GM10847 (cell line): ENCODE data around the gene SEC62.
A peak's percentile ranks its signal among the peaks of the same experiment; 100 is the strongest.

ENCODE experiments used
- POLR2A ChIP-seq: IDR thresholded peaks from 2 replicates; pipeline ENCODE4 v1.6.1; 2011; ENCODE audit not compliant: insufficient read length; ENCODE audit errors: extremely low read depth

The SEC62 gene, protein sequence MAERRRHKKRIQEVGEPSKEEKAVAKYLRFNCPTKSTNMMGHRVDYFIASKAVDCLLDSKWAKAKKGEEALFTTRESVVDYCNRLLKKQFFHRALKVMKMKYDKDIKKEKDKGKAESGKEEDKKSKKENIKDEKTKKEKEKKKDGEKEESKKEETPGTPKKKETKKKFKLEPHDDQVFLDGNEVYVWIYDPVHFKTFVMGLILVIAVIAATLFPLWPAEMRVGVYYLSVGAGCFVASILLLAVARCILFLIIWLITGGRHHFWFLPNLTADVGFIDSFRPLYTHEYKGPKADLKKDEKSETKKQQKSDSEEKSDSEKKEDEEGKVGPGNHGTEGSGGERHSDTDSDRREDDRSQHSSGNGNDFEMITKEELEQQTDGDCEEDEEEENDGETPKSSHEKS

DNA sequence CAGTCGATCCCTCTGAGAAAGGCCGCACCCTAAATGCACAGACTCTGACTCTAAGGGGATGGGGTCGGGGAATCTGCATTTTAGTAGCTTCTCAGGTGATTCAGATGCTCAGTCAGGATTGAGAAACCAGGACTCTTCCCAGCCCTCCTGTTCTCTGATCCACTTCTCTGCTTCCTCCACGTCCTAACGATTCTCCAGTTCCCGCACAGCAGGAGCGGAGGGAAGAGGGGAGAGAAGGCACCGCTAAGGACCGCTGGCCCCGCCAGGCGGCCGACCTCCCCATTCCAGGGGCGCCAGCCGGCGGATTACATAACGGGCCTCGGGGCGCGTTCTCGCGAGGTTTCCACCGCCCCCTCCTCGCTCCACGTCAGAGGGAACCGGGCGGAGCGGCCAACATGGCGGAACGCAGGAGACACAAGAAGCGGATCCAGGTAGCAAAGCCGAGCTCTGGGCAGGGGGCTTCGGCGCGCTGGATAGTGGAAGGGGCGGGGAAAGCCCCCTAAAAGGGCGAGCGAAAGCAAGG is at the start of gene SEC62:
Gene SEC62, plus strand, starts transcription at position 380 of the 523 bp plus-strand sequence. Its CDS starts 16 bp downstream, at position 396.
- peak; percentile 77 for TF ChIP-seq POLR2A

DNA sequence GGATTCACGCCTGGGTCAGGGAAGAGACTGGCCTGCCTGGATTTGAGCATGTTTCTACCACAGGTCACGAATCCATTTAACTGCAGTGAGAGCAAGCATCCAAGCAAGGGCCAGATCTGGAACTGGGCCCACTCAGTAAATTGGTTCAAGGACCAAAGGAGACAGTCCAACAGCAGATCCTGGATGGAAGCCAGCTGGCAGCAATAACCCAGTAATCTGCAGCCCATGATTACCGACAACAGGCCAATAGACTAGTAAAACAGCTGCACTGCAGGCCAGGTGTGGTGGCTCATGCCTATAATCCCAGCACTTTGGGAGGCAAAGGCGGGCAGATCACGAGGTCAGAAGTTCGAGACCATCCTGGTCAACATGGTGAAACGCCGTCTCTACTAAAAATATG is 43.4 kb upstream of the SEC62 start:
- no peak for TF ChIP-seq POLR2A

DNA sequence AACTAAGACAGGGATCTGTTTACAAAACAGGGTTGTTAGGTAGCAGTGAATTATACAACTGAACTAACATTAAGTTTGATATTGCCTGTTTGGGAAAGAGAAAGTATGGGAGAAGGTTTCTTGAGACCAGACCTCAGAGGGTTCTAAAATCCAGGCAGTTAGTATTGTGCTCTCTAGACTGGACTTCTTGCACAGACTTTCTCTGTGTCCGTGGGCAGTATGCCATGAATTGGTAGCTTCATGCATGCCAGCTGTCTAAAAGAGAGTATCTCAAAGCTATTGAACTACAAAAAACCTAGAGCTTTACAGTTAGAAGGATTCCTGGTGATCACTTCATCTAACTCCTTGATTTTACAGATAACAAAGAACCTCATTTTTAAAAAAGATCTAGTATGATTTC is 42.8 kb upstream of the SEC62 start:
- no peak for TF ChIP-seq POLR2A

DNA sequence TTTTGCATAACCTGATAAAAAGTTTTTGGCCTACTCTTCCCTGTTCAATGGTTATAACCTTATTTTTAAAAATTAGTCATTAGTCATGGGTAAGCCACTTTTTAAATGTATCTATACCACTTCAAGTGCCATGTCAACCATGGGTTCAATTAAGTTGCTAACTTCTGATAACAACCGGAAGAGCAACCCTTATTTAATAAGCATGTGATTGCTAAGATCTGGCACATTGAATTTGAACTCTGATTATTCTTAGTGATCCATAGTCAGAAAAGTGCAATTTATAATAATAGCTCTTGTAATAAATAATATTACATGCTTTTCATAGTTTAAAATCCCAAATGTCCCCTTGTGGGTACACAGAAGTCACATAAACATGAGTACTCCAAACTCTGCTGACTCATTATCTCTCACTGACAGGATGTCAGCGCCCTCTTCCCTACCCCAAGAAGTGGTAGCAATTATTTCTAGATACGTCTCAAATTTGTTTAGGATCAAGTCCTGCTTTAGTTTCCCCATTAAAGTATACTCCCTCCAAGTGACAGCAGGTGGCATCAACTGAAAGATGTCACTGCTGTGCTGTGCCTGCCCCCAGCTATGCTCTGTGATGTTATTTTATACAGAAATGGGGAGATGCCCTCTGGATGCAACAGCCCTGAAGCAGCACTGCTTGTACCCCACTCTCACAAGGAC is 36.6 kb upstream of the SEC62 start:
- TF ChIP-seq POLR2A, result no peak

DNA sequence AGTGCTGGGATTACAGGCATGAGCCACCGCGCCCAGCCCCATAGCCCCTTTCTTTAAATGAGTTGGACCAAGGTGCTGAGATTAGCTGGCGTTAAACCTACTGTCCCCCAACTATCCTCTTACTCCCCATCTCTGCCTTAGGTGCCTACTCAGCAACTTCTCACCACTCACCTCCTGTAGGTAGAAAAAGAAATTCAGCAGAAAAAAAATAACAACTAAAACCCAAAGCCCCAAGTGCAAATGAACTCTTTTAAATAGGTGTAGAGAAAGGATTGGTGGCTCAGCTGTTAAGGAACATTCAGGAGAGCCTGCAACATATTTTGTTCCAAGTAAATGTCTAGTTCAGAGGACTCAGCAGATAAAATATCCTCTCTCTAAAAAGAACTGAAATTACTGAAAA is 35.8 kb upstream of the SEC62 start:
- TF ChIP-seq POLR2A, result no peak

DNA sequence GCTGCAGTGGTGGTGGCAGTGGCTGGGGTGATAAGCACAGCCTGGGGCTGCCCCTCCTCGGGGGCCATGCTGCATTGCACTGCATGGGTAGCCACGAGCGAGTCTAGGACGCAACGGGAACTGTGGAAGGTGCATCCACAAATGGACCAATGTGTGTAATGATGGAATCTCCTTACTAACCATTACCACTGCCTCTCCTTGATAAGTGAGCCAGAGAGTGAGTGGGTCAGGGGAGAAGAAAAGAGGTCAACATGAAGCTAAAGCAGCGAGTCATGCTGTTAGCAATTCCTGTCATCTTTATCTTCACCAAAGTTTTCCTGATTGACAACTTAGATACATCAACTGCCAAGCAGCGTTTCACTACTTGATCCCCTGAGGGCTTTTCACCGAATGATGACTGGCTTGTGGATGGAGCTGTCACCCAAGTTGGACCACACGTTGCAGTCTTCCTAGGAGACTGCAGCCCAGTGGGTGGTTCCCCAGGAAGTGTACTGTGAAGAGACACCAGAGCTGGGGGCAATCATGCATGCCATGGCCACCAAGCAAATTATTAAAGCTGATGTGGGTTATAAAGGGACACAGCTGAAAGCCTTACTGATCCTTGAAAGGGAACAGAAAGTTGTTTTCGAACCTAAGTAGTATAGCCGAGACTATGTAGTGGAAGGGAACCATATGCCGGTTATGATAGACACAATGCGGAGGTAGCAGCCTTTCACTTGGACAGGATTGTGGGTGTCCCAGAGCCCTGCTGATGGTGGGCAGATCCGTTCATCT is 34.7 kb upstream of the SEC62 start:
- no peak for TF ChIP-seq POLR2A

DNA sequence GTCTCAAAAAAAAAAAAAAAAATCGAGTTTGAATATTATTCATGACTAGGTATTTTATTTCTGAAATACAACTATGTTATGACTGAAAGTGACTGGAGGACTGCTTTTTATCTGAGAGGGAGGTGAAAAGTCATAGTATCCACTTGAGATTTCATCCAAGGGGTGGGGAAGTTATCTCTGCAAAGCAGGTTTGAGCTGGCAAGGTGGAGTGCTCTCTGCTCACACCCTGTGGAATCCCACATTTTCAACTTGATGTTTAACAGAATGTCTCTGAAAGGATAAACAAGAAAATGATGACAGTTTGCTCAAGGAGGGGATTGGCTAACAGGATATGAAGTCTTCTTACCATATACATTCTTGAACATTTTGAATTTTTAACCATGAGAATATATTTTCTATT is 27.3 kb upstream of the SEC62 start:
- no peak for TF ChIP-seq POLR2A

DNA sequence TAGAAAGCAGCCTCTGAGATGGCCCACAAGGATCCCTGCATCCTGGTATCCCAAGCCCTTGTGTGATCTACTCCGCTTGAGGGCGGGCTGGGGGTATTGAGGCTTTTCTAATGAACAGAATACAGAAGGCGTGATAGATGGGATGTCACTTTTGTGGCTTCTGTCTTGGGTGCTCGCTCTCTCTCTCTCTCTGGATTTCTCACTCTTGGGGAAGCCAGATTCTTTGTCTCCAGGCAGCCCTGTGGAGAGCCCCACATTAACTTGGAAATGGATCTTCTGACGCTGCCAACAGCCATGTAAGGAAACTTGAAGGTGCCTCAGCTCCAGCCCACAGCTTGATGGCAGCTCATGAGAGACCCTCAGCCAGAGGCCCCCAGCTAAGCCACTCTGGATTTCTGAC is 26.9 kb upstream of the SEC62 start:
- no peak for TF ChIP-seq POLR2A

DNA sequence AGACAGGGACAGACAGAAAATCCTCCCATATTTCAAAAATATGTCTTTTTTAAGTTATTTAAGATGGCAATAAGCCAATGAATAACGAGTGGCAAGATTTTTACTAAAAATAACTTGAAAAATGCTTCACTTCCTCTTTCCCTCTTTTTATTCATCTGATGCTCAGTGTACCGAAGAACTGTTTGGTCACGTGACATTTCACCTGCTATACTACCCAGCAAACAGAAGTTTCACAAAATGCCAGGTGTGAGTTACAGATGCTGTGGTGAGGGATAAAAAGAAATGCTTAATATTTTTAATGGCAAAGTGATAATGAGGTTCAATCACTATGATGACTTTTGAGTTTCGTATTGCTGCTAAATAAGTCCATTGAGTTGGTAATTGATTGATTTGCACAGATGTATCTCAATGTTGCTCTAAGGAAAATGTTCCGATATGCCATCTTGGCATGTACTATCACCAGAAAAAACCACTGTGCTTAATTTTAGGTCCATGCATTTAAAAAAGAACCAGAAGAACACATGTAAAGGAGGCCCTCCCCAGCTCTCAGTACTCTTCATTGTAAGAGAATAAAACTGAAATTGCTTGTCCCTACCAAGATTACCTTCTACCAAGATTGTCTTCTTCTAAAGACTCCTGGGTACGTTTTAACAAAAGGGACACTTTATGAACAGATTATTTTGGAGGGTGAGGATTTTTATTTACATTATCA is 26.0 kb upstream of the SEC62 start:
- no peak for TF ChIP-seq POLR2A

DNA sequence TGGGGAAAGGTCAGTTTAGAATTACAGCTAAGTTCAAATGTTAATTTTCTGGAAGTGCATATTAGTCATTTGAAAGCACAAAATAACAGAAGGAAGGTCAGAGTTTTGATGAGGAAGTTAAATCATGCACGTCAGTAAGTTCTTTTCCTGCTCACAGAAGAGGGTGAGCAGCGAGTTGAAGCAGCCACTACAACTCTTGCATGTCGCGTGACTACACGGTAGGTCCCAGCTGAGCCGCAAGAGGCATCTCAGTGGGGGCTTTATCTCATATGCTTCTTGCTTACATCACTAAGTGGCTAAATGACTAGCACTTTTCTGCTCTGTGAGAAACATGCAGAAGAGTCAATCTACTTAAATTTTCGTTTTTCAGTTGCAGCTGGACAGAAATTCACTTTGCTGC is 21.3 kb upstream of the SEC62 start:
- TF ChIP-seq POLR2A, result peak; percentile 23

DNA sequence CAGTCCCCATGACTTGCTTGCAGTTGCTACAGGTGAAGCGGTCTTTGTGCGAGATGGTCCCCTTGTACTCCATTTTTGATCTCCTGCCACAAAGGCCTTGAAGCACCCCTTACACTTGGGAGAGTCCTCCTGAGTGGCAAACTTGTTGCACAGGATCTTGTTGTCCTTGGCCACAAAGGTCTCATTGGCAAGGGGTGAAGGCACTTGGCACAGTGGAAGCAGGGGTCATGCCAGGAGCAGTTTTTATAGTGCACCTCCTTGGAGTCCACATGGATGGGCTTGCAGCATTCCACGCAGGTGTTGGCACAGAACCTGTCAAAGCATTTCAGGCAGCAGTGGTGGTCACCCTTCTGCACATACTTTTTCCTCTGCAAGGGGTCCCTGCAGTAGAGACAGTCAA is 20.3 kb upstream of the SEC62 start:
- no peak for TF ChIP-seq POLR2A

DNA sequence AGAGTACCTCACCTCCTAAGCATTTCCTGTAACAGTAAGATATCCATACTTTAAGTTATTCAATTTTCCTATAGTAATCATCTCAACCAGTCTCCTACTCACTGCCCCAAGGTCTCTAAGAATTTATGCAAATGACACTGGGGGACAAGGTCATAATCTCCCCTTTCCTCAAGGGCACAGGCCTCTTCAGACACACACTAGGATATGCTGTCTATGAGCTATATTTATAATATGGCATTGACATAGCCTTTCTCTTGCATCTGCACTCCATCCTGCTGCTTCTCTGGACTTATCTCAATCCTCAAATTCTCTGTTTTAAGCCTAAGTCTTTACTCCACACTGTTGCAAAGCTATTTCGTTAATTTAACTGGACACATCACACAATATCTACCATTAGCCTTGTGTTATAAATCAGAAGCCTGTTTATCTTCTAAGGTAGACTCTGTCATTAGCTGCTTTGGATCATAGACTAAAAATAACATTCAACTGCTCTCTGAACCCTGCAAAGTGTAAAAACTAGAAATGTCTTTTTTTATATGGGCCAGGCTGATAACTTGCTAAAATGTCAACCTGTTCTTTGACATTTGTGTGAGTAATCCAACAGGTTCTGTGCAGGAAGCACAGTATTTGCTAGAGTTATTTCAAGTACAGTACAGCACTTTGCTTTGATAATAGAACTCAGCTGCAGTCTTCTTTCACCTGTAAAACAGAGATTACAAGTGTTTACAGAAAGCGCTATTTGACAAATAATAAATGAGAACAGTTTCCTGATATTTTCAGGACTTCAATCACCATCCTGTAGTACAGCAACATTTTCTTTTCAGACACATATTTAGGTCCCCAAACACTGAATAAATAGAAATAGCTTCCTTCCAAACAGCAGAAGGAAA is 17.8 kb upstream of the SEC62 start:
- TF ChIP-seq POLR2A, result no peak

DNA sequence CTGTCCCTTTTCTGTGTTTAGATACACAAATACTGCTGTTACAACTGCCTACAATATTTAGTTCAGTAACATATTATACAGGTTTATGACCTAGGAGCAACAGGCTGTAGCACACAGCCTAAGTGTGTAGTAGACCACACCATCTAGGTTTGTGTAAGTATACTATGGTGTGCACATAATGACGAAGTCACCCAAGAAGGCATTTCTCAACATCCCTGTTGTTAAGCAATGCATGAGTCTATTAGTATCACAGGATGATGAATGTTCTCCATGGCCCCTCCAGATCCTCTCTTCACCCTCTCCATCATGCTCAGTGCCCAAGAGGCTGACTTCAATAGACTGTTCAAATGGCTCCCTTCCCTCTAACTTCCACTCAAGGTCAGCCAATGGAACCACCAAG is 14.6 kb upstream of the SEC62 start:
- no peak for TF ChIP-seq POLR2A
